Progenitor cell of endocrine pancreas (in vitro differentiated cells): ENCODE measurements around the gene SLC1A1. TPM values are rescaled to one million over a fixed set of nuclear protein-coding genes. Genes with fewer than 3 reads are reported as not detected.
A peak's percentile ranks its signal among the peaks of the same experiment; 100 is the strongest.

Source experiments
- DNase-seq: peaks from one replicate; pipeline ENCODE4 v3.0.0; 2021; ENCODE audit warnings: low spot score; ENCODE audit not compliant: unreplicated experiment
- H3K27ac Mint-ChIP-seq: 2 replicates; pipeline ENCODE4 v1.8.0; 2021; ENCODE audit warnings: mild to moderate bottlenecking, moderate library complexity, mixed read lengths
- H3K27me3 Mint-ChIP-seq: 2 replicates; pipeline ENCODE4 v1.8.0; 2021; ENCODE audit warnings: mixed read lengths
- H3K36me3 Mint-ChIP-seq: 2 replicates; pipeline ENCODE4 v1.8.0; 2022; ENCODE audit warnings: mixed read lengths; ENCODE audit not compliant: insufficient read depth
- H3K4me1 Mint-ChIP-seq: 2 replicates; pipeline ENCODE4 v1.8.0; 2021; ENCODE audit warnings: low read depth, mixed read lengths
- H3K4me3 Mint-ChIP-seq: 2 replicates; pipeline ENCODE4 v1.8.0; 2021; ENCODE audit warnings: low read depth, mild to moderate bottlenecking, moderate library complexity, mixed read lengths
- H3K9me3 Mint-ChIP-seq: 2 replicates; pipeline ENCODE4 v1.8.0; 2021; ENCODE audit warnings: low read depth, mixed read lengths
- total RNA-seq: library from RNA; stranded (reverse); gene quantifications from 2 replicates; pipeline ENCODE4 v1.2.1, GENCODE V29; 2021
- TF ChIP-seq, protein P1 (sequence below): fragments of 200-600 bp; sonication (generic); IDR thresholded peaks from one replicate; pipeline ENCODE4 v1.5.0; 2021; ENCODE audit warnings: antibody characterized with exemption, mild to moderate bottlenecking; ENCODE audit not compliant: unreplicated experiment

SLC1A1 gene
- total RNA-seq, 1 donor from 2014 or later: 3.8 TPM

DNA sequence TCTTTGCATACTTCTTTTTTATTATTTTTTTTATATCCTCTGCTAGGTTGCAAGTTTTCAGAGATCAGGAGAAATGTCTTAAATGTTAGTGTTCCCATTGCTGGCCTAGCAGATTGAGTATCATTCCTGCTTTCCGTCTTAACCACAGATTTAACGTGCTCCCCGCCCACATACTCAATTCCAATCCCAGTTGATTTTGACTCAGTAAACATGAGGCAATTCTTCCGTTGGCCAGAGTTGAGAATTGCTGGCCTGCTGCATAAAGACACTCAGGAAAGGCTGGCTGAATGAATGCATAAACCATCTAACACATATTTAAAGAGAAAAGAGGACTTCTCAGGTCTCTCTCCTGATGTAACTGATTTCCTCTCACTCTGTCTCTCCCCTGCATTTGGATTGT lies 125.0 kb downstream of the SLC1A1 start:
- no peak overlapping the region for H3K4me3 Mint-ChIP-seq
- H3K36me3 Mint-ChIP-seq: peaks cover 5% of the 10 kb centered on the region
- H3K27ac Mint-ChIP-seq: no peak overlapping the region
- no peaks in the 10 kb centered on the region for H3K9me3 Mint-ChIP-seq
- TF ChIP-seq, protein P1, sequence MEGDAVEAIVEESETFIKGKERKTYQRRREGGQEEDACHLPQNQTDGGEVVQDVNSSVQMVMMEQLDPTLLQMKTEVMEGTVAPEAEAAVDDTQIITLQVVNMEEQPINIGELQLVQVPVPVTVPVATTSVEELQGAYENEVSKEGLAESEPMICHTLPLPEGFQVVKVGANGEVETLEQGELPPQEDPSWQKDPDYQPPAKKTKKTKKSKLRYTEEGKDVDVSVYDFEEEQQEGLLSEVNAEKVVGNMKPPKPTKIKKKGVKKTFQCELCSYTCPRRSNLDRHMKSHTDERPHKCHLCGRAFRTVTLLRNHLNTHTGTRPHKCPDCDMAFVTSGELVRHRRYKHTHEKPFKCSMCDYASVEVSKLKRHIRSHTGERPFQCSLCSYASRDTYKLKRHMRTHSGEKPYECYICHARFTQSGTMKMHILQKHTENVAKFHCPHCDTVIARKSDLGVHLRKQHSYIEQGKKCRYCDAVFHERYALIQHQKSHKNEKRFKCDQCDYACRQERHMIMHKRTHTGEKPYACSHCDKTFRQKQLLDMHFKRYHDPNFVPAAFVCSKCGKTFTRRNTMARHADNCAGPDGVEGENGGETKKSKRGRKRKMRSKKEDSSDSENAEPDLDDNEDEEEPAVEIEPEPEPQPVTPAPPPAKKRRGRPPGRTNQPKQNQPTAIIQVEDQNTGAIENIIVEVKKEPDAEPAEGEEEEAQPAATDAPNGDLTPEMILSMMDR: no peak
- peaks cover 3% of the 10 kb centered on the region for H3K4me1 Mint-ChIP-seq
- no peak for DNase-seq
- no peaks in the 10 kb centered on the region for H3K27me3 Mint-ChIP-seq

DNA sequence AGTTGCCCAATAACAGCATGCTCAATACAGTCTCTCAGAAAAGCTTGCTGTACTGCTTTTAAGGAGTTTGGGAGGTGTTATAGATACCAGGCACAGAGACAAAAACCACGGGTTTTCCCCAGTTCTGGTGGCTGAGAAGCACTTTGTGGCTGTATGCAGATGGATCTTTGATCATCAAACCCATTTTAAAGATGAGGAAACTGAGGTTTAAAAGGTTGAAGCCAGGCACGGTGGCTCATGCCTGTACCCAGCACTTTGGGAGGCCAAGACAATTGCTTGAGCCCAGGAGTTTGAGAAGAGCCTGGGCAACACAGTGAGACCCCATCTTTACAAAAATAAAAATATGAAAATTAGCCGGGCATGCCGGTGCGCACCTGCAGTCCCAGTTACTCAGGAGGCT lies 125.5 kb downstream of the SLC1A1 start:
- Mint-ChIP-seq H3K9me3 (no peaks in the 10 kb centered on the region), H3K4me1 (peaks cover 3% of the 10 kb centered on the region), H3K27ac (no peak overlapping the region), H3K27me3 (no peaks in the 10 kb centered on the region), H3K4me3 (no peak overlapping the region), H3K36me3 (peaks cover 5% of the 10 kb centered on the region)
- no peak for DNase-seq
- TF ChIP-seq, protein P1: no peak

DNA sequence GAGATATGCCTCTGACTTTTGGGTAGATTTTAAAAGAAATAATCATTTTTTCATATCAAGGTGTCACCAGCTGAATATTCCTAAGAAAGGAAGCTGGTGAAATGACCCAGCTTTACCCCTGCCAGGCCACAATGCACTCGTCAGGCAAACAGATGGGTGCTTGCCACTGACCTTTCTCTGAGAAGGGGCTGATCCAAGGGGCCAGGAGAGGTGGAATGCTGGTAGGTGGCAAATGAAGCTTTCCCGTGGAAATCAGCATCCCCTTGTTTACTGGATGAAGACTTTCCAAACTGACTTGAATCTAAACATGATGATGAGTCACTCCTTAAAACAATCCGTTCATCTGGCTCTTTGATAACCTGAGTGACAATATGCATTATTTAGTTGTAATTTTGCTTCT lies 127.5 kb downstream of the SLC1A1 start:
- Mint-ChIP-seq H3K36me3 (peaks cover 4% of the 10 kb centered on the region), H3K4me3 (no peak overlapping the region)
- DNase-seq: no peak

DNA sequence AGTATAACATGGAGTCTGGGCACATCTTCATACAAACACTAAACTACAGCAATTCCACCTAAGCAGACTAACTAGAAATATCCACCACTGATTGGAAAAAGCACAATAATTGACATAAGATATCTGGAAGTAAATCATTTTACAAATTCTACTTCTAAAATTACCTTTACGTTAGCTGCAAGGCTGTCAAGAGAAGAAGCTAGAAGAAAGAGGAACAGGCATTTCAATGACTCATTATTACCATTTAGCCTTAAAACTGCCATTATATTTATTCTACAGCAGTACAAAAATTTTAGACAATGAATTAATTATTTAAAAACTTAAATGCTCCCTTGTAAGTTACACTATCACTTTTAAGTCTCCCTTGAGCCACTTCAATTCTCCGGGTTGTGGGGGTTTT lies 128.4 kb downstream of the SLC1A1 start:
- Mint-ChIP-seq H3K4me3 (no peak overlapping the region), H3K27ac (no peak overlapping the region), H3K27me3 (no peaks in the 10 kb centered on the region), H3K9me3 (no peaks in the 10 kb centered on the region), H3K36me3 (peaks cover 4% of the 10 kb centered on the region), H3K4me1 (peaks cover 3% of the 10 kb centered on the region)
- TF ChIP-seq, protein P1: no peak
- no peak for DNase-seq

More for the DNA sequence above, 127.5 kb downstream of the SLC1A1 start:
- Mint-ChIP-seq H3K9me3 (no peaks in the 10 kb centered on the region), H3K27me3 (no peaks in the 10 kb centered on the region), H3K4me1 (peaks cover 3% of the 10 kb centered on the region), H3K27ac (no peak overlapping the region)
- TF ChIP-seq, protein P1: no peak

DNA sequence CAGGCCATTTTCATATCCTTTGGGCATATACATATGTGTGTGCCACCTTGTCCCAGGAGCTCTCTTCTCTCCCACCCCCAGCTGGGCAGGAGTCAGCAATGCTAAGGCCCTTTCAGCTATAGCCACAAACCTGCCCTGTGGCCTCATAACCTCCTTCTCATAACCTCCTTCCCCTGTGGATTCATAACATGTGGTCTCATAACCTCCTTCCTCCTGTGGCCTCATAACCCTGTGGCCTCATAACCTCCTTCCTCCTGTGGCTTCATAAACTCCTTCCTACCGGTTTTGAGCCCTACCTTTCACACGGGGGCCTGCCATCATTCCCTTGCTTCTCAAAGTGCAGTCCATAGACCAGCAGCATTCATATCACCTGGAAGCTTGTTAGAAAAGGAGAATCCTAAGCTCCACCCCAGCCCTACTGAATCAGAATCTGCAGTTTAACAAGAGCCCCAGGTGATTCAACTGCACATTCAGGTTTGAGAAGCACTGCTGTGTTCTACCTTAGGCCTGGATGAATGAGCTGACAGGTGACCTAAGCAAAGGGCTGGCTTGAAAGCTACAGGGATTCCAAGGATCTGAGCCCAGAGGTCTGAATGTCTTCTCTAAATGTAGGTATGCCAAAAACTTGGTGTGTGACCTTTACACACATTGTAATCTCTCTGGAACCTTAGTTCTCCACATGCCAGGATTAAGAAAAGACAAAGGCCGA lies 129.9 kb downstream of the SLC1A1 start:
- H3K36me3 Mint-ChIP-seq: peaks cover 1% of the 10 kb centered on the region
- no peak overlapping the region for H3K4me3 Mint-ChIP-seq
- H3K27me3 Mint-ChIP-seq: no peaks in the 10 kb centered on the region
- peak overlapping the region; percentile 18 for H3K27ac Mint-ChIP-seq
- peaks cover 3% of the 10 kb centered on the region for H3K4me1 Mint-ChIP-seq
- H3K9me3 Mint-ChIP-seq: no peaks in the 10 kb centered on the region
- DNase-seq: no peak
- TF ChIP-seq, protein P1: no peak
